HepG2 (cell line): Measurements from ENCODE around the gene TPD52L2. TPM values are rescaled to one million over a fixed set of nuclear protein-coding genes. Genes with fewer than 3 reads are reported as not detected.
A peak's percentile ranks its signal among the peaks of the same experiment; 100 is the strongest.

Experiments
- CBFB ChIP-seq: sonication (generic); formaldehyde crosslinking; IDR thresholded peaks from 2 replicates; pipeline ENCODE4 v1.4.0; 2020; ENCODE audit warnings: missing genetic modification reagents
- DNMT1 ChIP-seq: sonication (generic); formaldehyde crosslinking; IDR thresholded peaks from 2 replicates; pipeline ENCODE4 v1.5.1; 2020; ENCODE audit warnings: mild to moderate bottlenecking, missing genetic modification reagents
- DZIP1 ChIP-seq: sonication (generic); formaldehyde crosslinking; IDR thresholded peaks from 2 replicates; pipeline ENCODE4 v1.5.0; 2020; ENCODE audit warnings: mild to moderate bottlenecking, missing genetic modification reagents
- HNRNPL ChIP-seq: fragments of 200-400 bp; formaldehyde crosslinking; IDR thresholded peaks from 2 replicates; pipeline ENCODE4 v1.6.1; 2017; ENCODE audit warnings: mild to moderate bottlenecking, low read depth, low read length
- PAF1 ChIP-seq: IDR thresholded peaks from 2 replicates; pipeline ENCODE4 v1.6.1; 2016; ENCODE audit warnings: missing genetic modification reagents, missing compliant biosample characterization
- RAD51 ChIP-seq: fragments of 450-650 bp; IDR thresholded peaks from 2 replicates; pipeline ENCODE4 v1.6.1; 2016; ENCODE audit warnings: borderline replicate concordance
- RFXANK ChIP-seq: IDR thresholded peaks from 2 replicates; pipeline ENCODE4 v1.6.1; 2016
- USF2 ChIP-seq, 2 experiments: sonication (generic) in 1 of 2; formaldehyde crosslinking in 1 of 2; IDR thresholded peaks; 2 replicates each; pipeline versions ENCODE4 v1.5.1 to v1.6.1; 2011 to 2020; ENCODE audit warnings: borderline replicate concordance in 1 of 2, low read depth in 1 of 2, low read length in 1 of 2, mild to moderate bottlenecking in 1 of 2, missing genetic modification reagents in 1 of 2, moderate library complexity in 1 of 2
- ZFY ChIP-seq: sonication (generic); formaldehyde crosslinking; IDR thresholded peaks from 2 replicates; pipeline ENCODE4 v1.4.0; 2020; ENCODE audit warnings: missing genetic modification reagents
- ZNF274 ChIP-seq: sonication (generic); formaldehyde crosslinking; IDR thresholded peaks from 2 replicates; pipeline ENCODE4 v1.5.1; 2020; ENCODE audit warnings: mild to moderate bottlenecking, missing genetic modification reagents
- ZNF329 ChIP-seq: sonication (generic); formaldehyde crosslinking; IDR thresholded peaks from 2 replicates; pipeline ENCODE4 v1.9.0; 2021; ENCODE audit warnings: low read depth, mild to moderate bottlenecking, missing genetic modification reagents
- ZNF687 ChIP-seq: sonication (generic); formaldehyde crosslinking; IDR thresholded peaks from 2 replicates; pipeline ENCODE4 v1.5.1; 2020; ENCODE audit warnings: mild to moderate bottlenecking, missing genetic modification reagents, moderate library complexity
- ZNF839 ChIP-seq: sonication (generic); formaldehyde crosslinking; IDR thresholded peaks from 2 replicates; pipeline ENCODE4 v1.4.0; 2020; ENCODE audit warnings: missing genetic modification reagents, mild to moderate bottlenecking, borderline replicate concordance
- polyA plus RNA-seq, 8 experiments: library from polyadenylated mRNA; depleted of rRNA in 3 of 8; stranded (reverse) in 7 of 8; unstranded in 1 of 8; fragments of >200 nt; fragmentation: Illumina TruSeq in 4 of 8; extraction: Trizol in 4 of 8; gene quantifications; 2 replicates each; pipeline versions ENCODE4 v1.2.1 to v1.2.3, GENCODE V29; 2011 to 2016; ENCODE audit warnings: low read depth in 4 of 8, missing spikeins in 1 of 8, mixed read lengths in 1 of 8; ENCODE audit not compliant: insufficient read depth in 1 of 8
- total RNA-seq, 5 experiments: library from RNA; depleted of rRNA; stranded (reverse); fragments of >200 nt; fragmentation: Illumina TruSeq; extraction: Trizol; gene quantifications; 2 replicates each; pipeline ENCODE4 v1.2.3, GENCODE V29; 2016; ENCODE audit warnings: low read depth in 1 of 5
- TF ChIP-seq, protein P1 (sequence below): sonication (generic); formaldehyde crosslinking; IDR thresholded peaks from 2 replicates; pipeline ENCODE4 v1.4.0; 2020; ENCODE audit warnings: missing genetic modification reagents
- TF ChIP-seq, protein P2 (sequence below): sonication (generic); formaldehyde crosslinking; IDR thresholded peaks from 2 replicates; pipeline ENCODE4 v1.4.0; 2020; ENCODE audit warnings: missing genetic modification reagents

TPD52L2 gene
- total and polyA plus RNA-seq, 2 of the 13 experiments (the other 11 are each of a cell fraction or from before 2014, with no cell fraction given) = 156 to 184 TPM

- TF ChIP-seq DZIP1 (CRISPR knock-in tag) = no peak
- TF ChIP-seq, protein P1, sequence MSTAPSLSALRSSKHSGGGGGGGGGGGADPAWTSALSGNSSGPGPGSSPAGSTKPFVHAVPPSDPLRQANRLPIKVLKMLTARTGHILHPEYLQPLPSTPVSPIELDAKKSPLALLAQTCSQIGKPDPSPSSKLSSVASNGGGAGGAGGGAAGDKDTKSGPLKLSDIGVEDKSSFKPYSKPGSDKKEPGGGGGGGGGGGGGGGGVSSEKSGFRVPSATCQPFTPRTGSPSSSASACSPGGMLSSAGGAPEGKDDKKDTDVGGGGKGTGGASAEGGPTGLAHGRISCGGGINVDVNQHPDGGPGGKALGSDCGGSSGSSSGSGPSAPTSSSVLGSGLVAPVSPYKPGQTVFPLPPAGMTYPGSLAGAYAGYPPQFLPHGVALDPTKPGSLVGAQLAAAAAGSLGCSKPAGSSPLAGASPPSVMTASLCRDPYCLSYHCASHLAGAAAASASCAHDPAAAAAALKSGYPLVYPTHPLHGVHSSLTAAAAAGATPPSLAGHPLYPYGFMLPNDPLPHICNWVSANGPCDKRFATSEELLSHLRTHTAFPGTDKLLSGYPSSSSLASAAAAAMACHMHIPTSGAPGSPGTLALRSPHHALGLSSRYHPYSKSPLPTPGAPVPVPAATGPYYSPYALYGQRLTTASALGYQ (CRISPR knock-in tag) = no peak
- TF ChIP-seq ZNF687 = peak; percentile 44
- no peak for TF ChIP-seq ZNF839
- no peak for TF ChIP-seq ZNF274
- TF ChIP-seq ZNF329 = no peak
- TF ChIP-seq, protein P2, sequence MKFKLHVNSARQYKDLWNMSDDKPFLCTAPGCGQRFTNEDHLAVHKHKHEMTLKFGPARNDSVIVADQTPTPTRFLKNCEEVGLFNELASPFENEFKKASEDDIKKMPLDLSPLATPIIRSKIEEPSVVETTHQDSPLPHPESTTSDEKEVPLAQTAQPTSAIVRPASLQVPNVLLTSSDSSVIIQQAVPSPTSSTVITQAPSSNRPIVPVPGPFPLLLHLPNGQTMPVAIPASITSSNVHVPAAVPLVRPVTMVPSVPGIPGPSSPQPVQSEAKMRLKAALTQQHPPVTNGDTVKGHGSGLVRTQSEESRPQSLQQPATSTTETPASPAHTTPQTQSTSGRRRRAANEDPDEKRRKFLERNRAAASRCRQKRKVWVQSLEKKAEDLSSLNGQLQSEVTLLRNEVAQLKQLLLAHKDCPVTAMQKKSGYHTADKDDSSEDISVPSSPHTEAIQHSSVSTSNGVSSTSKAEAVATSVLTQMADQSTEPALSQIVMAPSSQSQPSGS (CRISPR knock-in tag) = no peak
- no peak for TF ChIP-seq CBFB (CRISPR knock-in tag)
- TF ChIP-seq DNMT1 = peak; percentile 76; the same call in 1 of the 2 replicates
- TF ChIP-seq ZFY (CRISPR knock-in tag) = no peak
- no peak for TF ChIP-seq RAD51
- TF ChIP-seq RFXANK (CRISPR knock-in tag) = no peak
- no peak for TF ChIP-seq USF2 (IDR thresholded peaks at IDR 0.05; ENCODE audit: low read depth, low read length)
- no peak for TF ChIP-seq USF2 (CRISPR knock-in tag; IDR thresholded peaks at IDR 0.05; ENCODE audit: borderline replicate concordance)
- peak; percentile 42; the same call in 1 of the 2 replicates for TF ChIP-seq PAF1 (CRISPR knock-in tag)
- TF ChIP-seq HNRNPL = peak; percentile 60; the same call in 1 of the 2 replicates
Observed at GRCh38 chr20:63861981-63862901, 2.8 kb upstream of the TPD52L2 start (continued).
